ENCODE data around the gene PIK3R1. TPM values are rescaled to one million over a fixed set of nuclear protein-coding genes. Genes with fewer than 3 reads are reported as not detected.

The PIK3R1 gene
- 10 to 100 TPM; 21.1 to 23.6 (median 22.5) TPM for total RNA-seq

DNA sequence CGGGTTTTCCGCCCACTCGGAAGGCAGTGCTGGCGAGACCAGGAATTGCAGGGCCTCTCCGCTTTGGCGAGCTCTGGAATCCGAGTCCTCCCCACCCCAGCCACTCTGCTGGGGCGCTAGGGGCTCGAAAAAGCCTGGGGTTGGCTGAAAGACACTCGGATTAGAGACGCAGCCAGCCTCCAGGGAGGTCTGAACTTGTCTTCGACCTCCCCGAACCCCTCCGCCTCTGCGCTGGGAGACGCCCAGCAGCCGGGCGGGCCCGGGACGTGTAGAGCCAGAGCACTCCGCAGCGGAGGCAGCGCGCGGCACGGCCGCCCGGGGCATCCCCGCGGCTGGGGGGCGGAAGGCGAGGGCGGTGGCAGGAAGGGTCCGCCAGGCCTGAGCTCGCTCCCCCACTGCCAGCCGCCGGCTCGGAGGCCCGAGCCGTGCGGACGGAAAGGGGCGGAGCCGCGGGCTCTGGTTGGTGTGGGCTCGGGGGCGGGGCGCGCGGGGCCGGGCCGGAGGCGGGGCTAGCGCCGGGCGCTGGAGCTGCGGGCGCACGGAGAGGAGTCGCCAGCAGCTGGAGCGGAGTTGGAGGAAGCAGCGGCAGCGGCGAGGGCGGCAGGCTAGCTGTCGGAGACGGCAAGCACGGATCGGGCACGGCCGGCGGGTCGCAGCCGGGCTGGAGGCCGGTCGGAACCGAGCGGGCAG is at the start of gene PIK3R1:
PIK3R1 (plus strand) TSS at position 549 of the 690 bp plus-strand sequence. CDS start 10,920 bp downstream, outside the sequence.
- H3K27me3 Mint-ChIP-seq (ENCODE audit: low read depth) = no peaks in the 10 kb centered on the region
- peak; percentile 88 for DNase-seq
- H3K4me3 Mint-ChIP-seq = peak within 1 kb of the TSS; percentile 91
- no peaks in the 10 kb centered on the region for H3K36me3 Mint-ChIP-seq (ENCODE audit: insufficient read depth)
- peak; percentile 82 to 85 for ATAC-seq
- peaks cover 9% of the 10 kb centered on the region for H3K9me3 Mint-ChIP-seq
- H3K4me1 Mint-ChIP-seq (ENCODE audit: low read depth) = peaks cover 47% of the 10 kb centered on the region

DNA sequence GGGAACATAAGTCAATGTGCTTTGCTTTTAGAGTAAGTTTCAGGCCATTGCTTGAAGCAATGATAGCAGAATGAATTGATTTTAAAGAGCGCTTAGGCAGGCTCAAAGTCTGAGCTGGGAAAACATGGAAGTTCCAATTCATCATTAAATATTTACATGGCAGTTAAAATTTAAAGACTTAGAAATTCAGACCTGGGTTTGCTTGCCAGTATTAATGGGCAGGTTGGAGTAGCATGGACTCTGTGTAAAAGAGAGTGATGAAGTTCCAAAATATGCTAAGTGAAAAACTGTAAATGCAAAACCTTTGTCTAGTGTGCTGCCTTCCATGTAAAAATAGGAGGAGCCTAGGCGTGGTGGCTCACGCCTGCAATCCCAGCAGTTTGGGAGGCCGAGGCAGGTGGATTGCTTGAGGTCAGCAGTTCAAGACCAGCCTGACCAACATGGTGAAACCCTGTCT is 48.3 kb upstream of the PIK3R1 start:
- ATAC-seq = no peak
- H3K4me1 Mint-ChIP-seq (ENCODE audit: low read depth) = no peaks in the 10 kb centered on the region
- DNase-seq = no peak
- H3K27me3 Mint-ChIP-seq (ENCODE audit: low read depth) = no peaks in the 10 kb centered on the region
- no peak overlapping the region for H3K4me3 Mint-ChIP-seq
- H3K9me3 Mint-ChIP-seq = no peaks in the 10 kb centered on the region
- H3K36me3 Mint-ChIP-seq (ENCODE audit: insufficient read depth) = no peaks in the 10 kb centered on the region

DNA sequence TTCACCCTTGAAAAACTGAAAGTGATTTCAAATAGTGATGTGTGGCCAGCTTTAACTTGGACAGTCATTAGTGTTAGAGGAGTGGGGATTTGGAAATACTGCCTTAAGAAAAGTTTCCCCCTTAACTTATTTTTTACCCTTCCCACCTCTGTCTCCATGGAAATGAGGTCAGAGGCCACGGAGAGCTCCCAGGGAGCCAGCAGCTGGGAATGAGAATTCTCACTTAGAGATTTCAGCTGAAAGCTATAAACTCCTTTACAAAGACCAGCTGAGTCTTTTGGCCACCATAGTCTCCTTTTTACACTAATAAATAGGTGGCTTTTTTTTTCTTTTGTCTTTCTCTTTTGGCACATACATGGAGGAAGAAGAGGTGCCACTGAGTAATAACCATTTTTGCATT is 45.7 kb upstream of the PIK3R1 start:
- Mint-ChIP-seq H3K4me3 (no peak overlapping the region), H3K9me3 (no peaks in the 10 kb centered on the region), H3K36me3 (ENCODE audit: insufficient read depth) (no peaks in the 10 kb centered on the region), H3K27me3 (ENCODE audit: low read depth) (no peaks in the 10 kb centered on the region), H3K4me1 (ENCODE audit: low read depth) (no peaks in the 10 kb centered on the region)
- DNase-seq = no peak
- no peak for ATAC-seq

DNA sequence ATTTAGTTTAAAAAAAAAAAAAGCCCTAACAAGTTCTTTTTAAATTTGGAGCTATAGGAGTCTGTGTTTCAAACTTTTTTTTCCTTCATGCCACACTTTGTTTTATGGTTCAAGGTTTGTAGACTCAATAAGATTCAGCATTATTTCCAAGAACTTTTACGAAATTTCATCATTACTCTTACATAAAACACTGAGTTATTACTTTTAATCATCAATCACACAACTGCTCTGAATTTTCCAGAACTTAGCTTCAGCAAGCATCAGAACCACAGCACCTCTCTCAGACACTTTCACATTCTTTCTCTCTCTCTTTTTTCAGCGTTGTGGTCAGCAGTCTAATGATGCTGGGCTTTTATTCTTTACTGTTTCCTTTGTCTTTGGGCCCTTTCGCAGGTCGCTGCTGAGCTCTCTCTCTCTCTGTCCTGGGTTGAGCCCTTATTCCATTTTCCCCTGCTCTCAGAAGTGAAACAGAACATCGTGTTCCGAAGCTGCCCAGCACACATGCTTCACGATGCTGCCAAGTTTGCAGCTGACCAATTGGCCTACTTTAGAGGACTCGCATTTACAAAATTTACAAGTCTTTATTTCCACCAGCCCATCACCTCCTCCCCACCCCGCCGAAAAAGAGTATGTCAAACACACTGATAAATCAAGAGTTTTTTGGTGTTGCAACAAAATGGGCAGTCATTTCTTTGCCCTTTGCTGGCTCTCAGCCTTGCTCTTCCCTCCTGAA is 44.6 kb upstream of the PIK3R1 start:
- no peak overlapping the region for H3K4me3 Mint-ChIP-seq
- no peaks in the 10 kb centered on the region for H3K4me1 Mint-ChIP-seq (ENCODE audit: low read depth)
- H3K27me3 Mint-ChIP-seq (ENCODE audit: low read depth) = no peaks in the 10 kb centered on the region
- DNase-seq (no peak), ATAC-seq (no peak)
- no peaks in the 10 kb centered on the region for H3K9me3 Mint-ChIP-seq
- no peaks in the 10 kb centered on the region for H3K36me3 Mint-ChIP-seq (ENCODE audit: insufficient read depth)

DNA sequence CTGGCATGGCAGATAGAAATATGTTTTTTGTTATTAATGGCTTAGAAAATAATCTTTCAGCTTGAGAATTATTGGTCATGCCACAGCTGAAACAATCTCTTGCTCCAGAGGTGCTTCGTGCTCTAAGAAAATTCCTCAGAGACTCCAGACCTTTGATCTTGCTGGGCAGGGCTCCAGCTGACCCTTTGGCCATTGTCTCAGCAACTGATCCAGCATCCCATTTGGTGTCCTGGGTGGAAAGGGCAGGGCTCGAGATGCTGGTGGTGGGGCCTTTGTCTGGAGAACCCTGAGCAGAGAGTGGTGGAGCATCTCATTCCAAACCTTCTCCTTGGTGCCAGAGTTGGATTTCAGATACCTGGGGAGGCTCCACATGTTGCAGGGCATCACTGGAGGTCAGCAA is 43.2 kb upstream of the PIK3R1 start:
- no peaks in the 10 kb centered on the region for H3K27me3 Mint-ChIP-seq (ENCODE audit: low read depth)
- H3K4me3 Mint-ChIP-seq = no peak overlapping the region
- no peaks in the 10 kb centered on the region for H3K9me3 Mint-ChIP-seq

DNA sequence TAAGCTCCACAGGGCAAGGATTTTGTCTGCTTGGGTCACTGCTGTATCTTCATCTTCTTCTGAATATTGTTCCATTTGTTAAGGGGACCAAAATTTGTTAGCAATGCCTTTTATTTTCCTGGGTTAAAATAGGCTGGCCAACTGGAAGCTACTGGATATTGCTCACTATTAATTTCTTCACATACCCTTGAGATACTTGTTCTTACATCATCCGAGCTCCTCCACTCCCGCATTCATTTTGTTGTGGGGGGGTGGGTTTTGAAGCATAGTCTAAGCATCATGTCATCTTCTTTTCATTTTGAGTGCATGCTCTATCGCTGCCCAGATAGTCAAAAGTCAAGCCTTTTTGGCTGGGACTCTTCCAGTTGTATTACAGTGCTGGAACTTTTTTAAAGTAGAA is 42.5 kb upstream of the PIK3R1 start:
- no peak for DNase-seq
- H3K36me3 Mint-ChIP-seq (ENCODE audit: insufficient read depth) = no peaks in the 10 kb centered on the region
- no peaks in the 10 kb centered on the region for H3K9me3 Mint-ChIP-seq

More for the DNA sequence above, 43.2 kb upstream of the PIK3R1 start:
- ATAC-seq (no peak), DNase-seq (no peak)
- Mint-ChIP-seq H3K36me3 (ENCODE audit: insufficient read depth) (no peaks in the 10 kb centered on the region), H3K4me1 (ENCODE audit: low read depth) (no peaks in the 10 kb centered on the region)

DNA sequence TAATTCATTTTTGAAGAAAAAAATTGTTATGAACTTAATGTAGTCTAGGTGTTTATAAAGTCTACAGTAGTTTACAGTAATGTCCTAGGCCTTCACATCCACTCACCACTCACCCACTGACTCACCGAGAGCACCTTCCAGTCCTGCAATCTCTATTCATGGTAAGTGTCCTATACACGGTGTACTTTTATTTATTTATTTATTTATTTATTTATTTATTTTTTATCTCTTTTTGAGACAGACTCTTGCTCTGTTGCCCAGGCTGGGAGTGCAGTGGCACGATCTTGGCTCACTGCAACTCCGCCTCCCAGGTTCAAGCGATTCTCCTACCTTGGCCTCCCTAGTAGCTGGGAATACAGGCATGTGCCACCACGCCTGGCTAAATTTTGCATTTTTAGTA is 39.3 kb upstream of the PIK3R1 start:
- Mint-ChIP-seq H3K27me3 (ENCODE audit: low read depth) (no peaks in the 10 kb centered on the region), H3K9me3 (no peaks in the 10 kb centered on the region), H3K4me3 (no peak overlapping the region), H3K36me3 (ENCODE audit: insufficient read depth) (no peaks in the 10 kb centered on the region), H3K4me1 (ENCODE audit: low read depth) (no peaks in the 10 kb centered on the region)
- no peak for DNase-seq
- ATAC-seq = no peak

More for the DNA sequence above, 42.5 kb upstream of the PIK3R1 start:
- H3K4me1 Mint-ChIP-seq (ENCODE audit: low read depth) = no peaks in the 10 kb centered on the region
- H3K27me3 Mint-ChIP-seq (ENCODE audit: low read depth) = no peaks in the 10 kb centered on the region
- H3K4me3 Mint-ChIP-seq = no peak overlapping the region
- no peak for ATAC-seq

DNA sequence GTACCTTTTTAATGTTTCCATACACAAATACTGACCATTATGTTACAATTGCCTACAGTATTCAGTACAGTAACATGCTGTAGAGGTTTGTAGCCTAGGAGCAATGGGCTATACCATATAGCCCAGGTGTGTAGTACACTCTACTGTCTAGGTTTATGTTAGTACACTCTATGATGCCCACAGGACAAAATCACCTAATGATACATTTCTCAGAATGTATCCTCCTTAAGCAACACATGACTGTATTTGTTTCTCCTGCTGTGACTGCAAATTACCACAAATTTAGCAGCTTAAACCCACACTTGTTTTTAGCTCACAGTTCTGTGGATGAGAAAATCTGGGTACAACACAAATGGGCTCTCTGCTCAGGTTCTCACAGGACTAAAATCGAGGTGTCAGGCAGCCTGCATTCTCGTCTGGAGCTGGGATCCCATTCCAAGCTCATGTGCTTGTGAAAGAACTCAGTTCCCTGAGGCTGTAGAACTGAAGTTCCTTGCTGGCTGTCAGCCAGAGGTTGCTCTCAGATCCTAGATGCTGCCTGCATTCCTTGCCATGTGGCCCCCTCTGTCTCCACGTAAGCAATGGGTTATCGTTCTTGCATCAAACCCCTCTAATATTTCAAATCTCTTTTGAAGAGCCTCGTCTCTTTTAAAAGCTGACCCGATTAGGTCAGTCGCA is 38.6 kb upstream of the PIK3R1 start:
- no peaks in the 10 kb centered on the region for H3K9me3 Mint-ChIP-seq
- H3K4me3 Mint-ChIP-seq = no peak overlapping the region
- no peak for ATAC-seq

DNA sequence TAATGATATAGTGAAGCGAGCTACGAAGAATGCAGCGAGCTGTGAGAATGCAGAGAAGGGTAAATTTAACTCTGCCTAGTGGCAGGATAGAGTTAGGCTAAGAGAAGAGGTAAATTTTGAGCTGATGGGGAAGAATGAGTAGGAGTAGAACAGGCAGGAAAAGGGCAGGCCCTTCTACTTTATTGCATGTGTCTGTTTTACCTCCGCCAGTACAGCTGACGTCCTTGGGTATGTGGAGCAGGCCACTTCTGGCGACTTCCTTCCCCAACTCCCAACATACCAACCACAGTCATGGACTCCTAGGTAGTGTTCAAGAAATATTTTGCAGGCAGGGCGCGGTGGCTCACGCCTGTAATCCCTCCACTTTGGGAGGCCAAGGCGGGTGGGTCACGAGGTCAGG is 37.9 kb upstream of the PIK3R1 start:
- Mint-ChIP-seq H3K36me3 (ENCODE audit: insufficient read depth) (no peaks in the 10 kb centered on the region), H3K4me3 (no peak overlapping the region), H3K9me3 (no peaks in the 10 kb centered on the region), H3K27me3 (ENCODE audit: low read depth) (no peaks in the 10 kb centered on the region), H3K4me1 (ENCODE audit: low read depth) (no peaks in the 10 kb centered on the region)
- ATAC-seq (no peak), DNase-seq (no peak)

More for the DNA sequence above, 38.6 kb upstream of the PIK3R1 start:
- no peaks in the 10 kb centered on the region for H3K4me1 Mint-ChIP-seq (ENCODE audit: low read depth)
- DNase-seq = no peak
- no peaks in the 10 kb centered on the region for H3K27me3 Mint-ChIP-seq (ENCODE audit: low read depth)
- H3K36me3 Mint-ChIP-seq (ENCODE audit: insufficient read depth) = no peaks in the 10 kb centered on the region

DNA sequence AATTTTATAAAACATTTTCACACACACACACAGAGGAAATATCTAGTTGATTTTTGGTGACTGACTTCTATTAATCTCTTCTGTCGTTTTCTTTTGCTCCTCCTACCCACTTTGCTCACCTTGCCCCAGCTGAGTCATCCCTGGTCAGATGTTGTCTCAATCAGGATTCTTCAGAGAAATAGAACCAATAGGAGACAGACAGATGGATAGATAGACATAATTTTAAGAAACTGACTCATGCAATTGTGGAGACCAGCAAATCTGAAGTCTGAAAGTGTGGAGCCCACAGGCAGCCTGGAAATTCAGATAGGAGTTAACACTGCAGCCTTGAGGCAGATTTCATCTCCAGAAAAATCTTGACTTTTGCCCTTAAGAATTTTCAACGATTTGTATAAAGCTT is 37.0 kb upstream of the PIK3R1 start:
- H3K4me3 Mint-ChIP-seq = no peak overlapping the region

DNA sequence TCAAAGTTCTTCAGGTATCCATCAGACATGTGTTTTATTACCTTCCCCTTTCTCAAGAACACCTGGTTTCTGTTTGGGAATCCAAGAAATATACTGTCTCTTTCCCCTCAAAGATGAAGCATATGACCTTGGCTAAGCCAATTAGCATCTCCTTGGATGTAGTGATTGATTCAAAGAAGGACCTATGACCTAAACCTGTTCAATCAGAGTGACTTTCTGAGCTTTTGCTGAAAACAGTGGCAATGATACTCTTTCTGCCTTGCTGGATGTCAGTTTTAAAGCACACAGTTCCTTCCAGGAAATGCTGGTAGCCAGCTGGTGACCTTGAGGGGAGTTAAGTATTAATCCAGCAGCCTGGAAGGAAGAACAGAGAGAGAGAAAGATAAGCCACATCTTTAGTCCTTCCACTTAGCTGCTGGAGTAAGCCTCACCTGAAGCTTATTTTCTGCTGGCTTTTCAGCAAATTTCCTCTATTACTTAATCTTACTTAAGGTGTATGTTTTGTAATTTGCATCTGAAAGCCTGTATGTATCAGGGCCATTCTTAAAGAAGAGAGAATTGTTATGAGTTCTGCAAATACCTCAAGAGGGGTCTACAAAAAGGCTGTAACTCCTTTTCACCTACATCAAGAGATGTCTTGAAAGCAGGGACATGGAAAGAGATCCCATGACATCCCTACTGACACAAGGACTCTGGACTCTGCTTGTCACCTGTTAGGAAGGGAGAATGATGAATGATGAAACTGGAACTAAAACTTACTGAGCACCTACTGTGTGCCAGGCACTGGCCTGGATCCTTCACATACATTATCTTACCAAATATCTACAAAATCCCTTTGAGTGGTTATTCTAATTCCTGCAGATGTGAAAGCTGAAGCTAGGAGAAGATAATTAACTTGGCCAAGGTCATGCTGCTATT is 35.2 kb upstream of the PIK3R1 start:
- DNase-seq = no peak
- H3K36me3 Mint-ChIP-seq (ENCODE audit: insufficient read depth) = no peaks in the 10 kb centered on the region
- no peaks in the 10 kb centered on the region for H3K9me3 Mint-ChIP-seq
- no peaks in the 10 kb centered on the region for H3K4me1 Mint-ChIP-seq (ENCODE audit: low read depth)
- H3K27me3 Mint-ChIP-seq (ENCODE audit: low read depth) = no peaks in the 10 kb centered on the region
- no peak overlapping the region for H3K4me3 Mint-ChIP-seq
- no peak for ATAC-seq

More for the DNA sequence above, 37.0 kb upstream of the PIK3R1 start:
- no peak for DNase-seq
- Mint-ChIP-seq H3K27me3 (ENCODE audit: low read depth) (no peaks in the 10 kb centered on the region), H3K4me1 (ENCODE audit: low read depth) (no peaks in the 10 kb centered on the region), H3K9me3 (no peaks in the 10 kb centered on the region), H3K36me3 (ENCODE audit: insufficient read depth) (no peaks in the 10 kb centered on the region)
- peak; percentile 65 to 66 for ATAC-seq

DNA sequence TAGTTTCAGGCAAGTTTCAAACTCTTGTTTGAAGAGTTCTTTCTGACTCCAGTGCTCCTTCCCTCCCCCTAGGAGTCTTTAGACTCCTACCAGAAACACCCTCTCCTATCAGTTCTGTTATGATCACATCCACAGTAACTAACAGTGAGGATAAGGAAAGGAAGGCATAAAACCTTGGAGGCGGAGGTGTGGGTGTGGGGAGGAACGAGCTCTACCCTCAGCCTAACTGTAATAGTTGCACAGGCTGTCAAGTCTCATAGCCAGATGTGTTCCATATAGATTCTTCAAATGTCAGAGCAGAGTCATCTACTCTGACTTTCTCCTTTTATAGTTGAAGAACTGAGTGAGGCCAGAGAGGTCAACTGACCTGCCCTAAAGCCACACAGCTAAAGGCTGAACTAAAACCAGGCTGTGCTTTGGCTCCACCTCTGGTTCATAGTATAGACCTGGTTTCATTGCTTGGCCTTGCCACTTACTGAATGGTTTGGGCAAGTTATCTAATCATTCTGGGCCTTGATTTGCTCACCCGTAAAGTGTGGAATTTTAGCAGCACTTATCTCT is 34.4 kb upstream of the PIK3R1 start:
- Mint-ChIP-seq H3K4me3 (no peak overlapping the region), H3K9me3 (no peaks in the 10 kb centered on the region), H3K36me3 (ENCODE audit: insufficient read depth) (no peaks in the 10 kb centered on the region), H3K27me3 (ENCODE audit: low read depth) (no peaks in the 10 kb centered on the region), H3K4me1 (ENCODE audit: low read depth) (no peaks in the 10 kb centered on the region)
- DNase-seq (no peak), ATAC-seq (no peak)

DNA sequence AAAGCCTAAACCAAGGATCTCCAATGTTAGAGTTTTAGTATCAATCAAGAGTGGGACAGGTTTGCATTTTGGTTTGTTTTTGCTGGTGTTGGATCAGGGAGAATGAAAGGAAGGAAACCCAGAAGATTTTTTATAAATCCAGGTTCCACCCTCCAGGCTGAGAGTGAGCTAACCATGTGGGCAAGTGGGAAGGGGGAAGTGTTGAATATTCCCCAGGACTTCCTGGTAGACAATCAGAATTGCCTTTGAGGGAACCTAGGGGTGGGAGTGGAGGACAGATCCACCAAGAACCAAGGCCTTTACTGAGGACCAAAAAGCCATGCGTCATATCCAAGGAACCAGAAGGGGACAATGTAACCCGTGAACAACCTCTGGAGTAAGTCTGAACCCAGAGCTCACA is 33.5 kb upstream of the PIK3R1 start:
- Mint-ChIP-seq H3K4me3 (no peak overlapping the region), H3K9me3 (no peaks in the 10 kb centered on the region)

More for the DNA sequence above, 33.5 kb upstream of the PIK3R1 start:
- Mint-ChIP-seq H3K27me3 (ENCODE audit: low read depth) (no peaks in the 10 kb centered on the region), H3K36me3 (ENCODE audit: insufficient read depth) (no peaks in the 10 kb centered on the region), H3K4me1 (ENCODE audit: low read depth) (no peaks in the 10 kb centered on the region)
- DNase-seq (no peak), ATAC-seq (no peak)
